Body of pancreas (tissue), 4 donors: ENCODE measurements around the gene LRRC1.

Source experiments
- CTCF ChIP-seq, 7 experiments: fragments of 450-650 bp in 4 of 7; fragments of 200-600 bp in 3 of 7; sonication (generic) in 3 of 7; IDR thresholded peaks; one replicate each; pipeline ENCODE4 v1.5.1; 2016 to 2019; ENCODE audit warnings: antibody characterized with exemption in 7 of 7
- POLR2A ChIP-seq, 3 donors: fragments of 450-650 bp; IDR thresholded peaks; one replicate each; pipeline ENCODE4 v1.6.1; 2016; ENCODE audit warnings: antibody characterized with exemption in 3 of 3, mild to moderate bottlenecking in 2 of 3

GRCh38 chr6:53852805-53853204 is 58.0 kb downstream of the LRRC1 start:
- TF ChIP-seq CTCF (IDR thresholded peaks at IDR 0.05) (no peak), POLR2A (IDR thresholded peaks at IDR 0.05) (no peak)
